Measurements from ENCODE around the gene SF1.

SF1 gene

GRCh38 chr11:64742889-64743590 lies 35.3 kb downstream of the SF1 start:
- no peak overlapping the region for H3K9ac ChIP-seq
- no peaks in the 10 kb centered on the region for H3K36me3 ChIP-seq (ENCODE audit: insufficient read depth)
- H4K20me1 ChIP-seq (ENCODE audit: insufficient read depth): no peaks in the 10 kb centered on the region
- H3K4me1 ChIP-seq (ENCODE audit: low read depth, poor library complexity, severe bottlenecking): peaks cover 31% of the 10 kb centered on the region
- TF ChIP-seq CTCF (conservative IDR thresholded peaks at IDR 0.05; ENCODE audit: low read depth, low read length): peak; percentile 74
- peak overlapping the region; percentile 94 for H3K4me2 ChIP-seq
- peak overlapping the region; percentile 91 for H2AFZ ChIP-seq (ENCODE audit: low read depth)
- H3K27ac ChIP-seq: no peak overlapping the region
- no peaks in the 10 kb centered on the region for H3K79me2 ChIP-seq (ENCODE audit: insufficient read depth, low read depth)
- H3K27me3 ChIP-seq (ENCODE audit: insufficient read depth, low read depth): peaks cover 75% of the 10 kb centered on the region
- H3K4me3 ChIP-seq (IDR thresholded peaks at IDR 0.05; ENCODE audit: insufficient read depth, low read depth, low read length): no peak overlapping the region

DNA sequence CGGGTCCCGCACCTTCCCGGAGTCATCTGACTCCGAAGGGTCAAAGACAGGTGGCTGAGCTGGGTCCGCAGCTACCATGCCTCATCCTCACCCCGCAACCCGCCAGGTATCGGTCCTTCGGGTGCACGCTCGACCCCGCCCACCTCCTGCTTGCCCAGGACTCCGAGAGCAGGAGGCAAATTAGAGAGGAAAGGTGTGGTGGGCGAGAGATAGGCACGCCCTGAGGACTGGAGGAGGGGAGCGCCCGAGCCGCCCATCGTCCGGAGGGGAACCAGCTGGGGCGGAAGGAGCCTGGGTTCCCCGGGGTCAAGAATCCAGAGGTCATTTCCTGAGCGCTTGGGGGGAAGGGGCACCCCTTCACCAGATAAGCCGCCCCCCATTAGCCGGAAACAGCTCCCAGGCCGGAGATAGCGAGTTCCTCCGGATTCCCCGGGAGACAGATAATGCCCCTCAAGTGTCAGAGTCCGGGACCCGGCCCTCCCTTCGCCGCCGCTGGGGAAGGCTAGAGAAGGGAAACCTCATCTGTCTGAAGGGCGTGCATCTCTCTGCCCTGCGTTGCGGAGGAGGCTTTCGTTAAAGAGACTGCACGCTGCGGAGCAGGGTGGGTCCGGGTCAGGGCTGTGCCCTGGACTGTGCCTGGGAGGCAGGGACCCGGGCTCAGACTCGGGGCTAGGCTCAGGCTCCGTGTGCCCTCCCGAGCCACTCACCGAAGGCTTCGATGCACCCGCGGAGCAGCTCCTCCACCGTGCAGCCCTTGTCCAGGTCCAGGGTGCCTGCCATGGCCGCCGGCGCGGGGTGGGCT lies 36.1 kb downstream of the SF1 start:
- H2AFZ ChIP-seq (ENCODE audit: low read depth): peak overlapping the region; percentile 91
- H3K9ac ChIP-seq: no peak overlapping the region
- no peak overlapping the region for H3K4me3 ChIP-seq (IDR thresholded peaks at IDR 0.05; ENCODE audit: insufficient read depth, low read depth, low read length)

GRCh38 chr11:64741375-64742086 lies 36.8 kb downstream of the SF1 start:
- H3K27ac ChIP-seq: no peak overlapping the region
- no peak overlapping the region for H3K9ac ChIP-seq
- no peak for TF ChIP-seq CTCF (conservative IDR thresholded peaks at IDR 0.05; ENCODE audit: low read depth, low read length)
- H4K20me1 ChIP-seq (ENCODE audit: insufficient read depth): no peaks in the 10 kb centered on the region
- H3K79me2 ChIP-seq (ENCODE audit: insufficient read depth, low read depth): no peaks in the 10 kb centered on the region
- H2AFZ ChIP-seq (ENCODE audit: low read depth): no peak overlapping the region
- no peak overlapping the region; the same call in 1 of the 2 replicates for H3K4me2 ChIP-seq
- peaks cover 31% of the 10 kb centered on the region for H3K4me1 ChIP-seq (ENCODE audit: low read depth, poor library complexity, severe bottlenecking)
- no peak overlapping the region for H3K4me3 ChIP-seq (IDR thresholded peaks at IDR 0.05; ENCODE audit: insufficient read depth, low read depth, low read length)
- peaks cover 90% of the 10 kb centered on the region for H3K27me3 ChIP-seq (ENCODE audit: insufficient read depth, low read depth)
- H3K36me3 ChIP-seq (ENCODE audit: insufficient read depth): no peaks in the 10 kb centered on the region

More for the DNA sequence above, 36.1 kb downstream of the SF1 start:
- H3K4me2 ChIP-seq: peak overlapping the region; percentile 94
- no peaks in the 10 kb centered on the region for H4K20me1 ChIP-seq (ENCODE audit: insufficient read depth)
- H3K27ac ChIP-seq: no peak overlapping the region
- no peak for TF ChIP-seq CTCF (conservative IDR thresholded peaks at IDR 0.05; ENCODE audit: low read depth, low read length)
- no peaks in the 10 kb centered on the region for H3K79me2 ChIP-seq (ENCODE audit: insufficient read depth, low read depth)
- H3K36me3 ChIP-seq (ENCODE audit: insufficient read depth): no peaks in the 10 kb centered on the region
- peaks cover 83% of the 10 kb centered on the region for H3K27me3 ChIP-seq (ENCODE audit: insufficient read depth, low read depth)
- peaks cover 31% of the 10 kb centered on the region for H3K4me1 ChIP-seq (ENCODE audit: low read depth, poor library complexity, severe bottlenecking)

DNA sequence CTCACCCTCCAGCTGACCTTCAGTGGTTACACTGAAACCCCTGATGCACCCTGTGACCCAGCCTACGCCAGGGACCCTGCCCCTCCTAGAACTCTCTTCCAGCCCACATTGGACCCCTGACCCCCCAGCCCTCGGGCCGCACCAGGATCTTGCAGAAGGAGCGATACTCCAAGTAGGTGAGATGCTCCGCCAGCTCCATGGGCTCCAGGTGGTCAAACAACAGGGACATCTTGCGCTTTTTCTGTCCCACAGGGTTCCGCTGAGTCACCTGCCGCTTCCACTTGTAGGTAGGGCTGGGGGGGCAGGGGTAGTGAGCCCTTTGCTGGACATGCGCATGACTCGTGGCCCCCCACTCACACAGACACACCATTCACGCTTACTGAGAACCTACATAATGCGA lies 38.5 kb downstream of the SF1 start:
- Histone ChIP-seq H3K36me3 (ENCODE audit: insufficient read depth) (no peaks in the 10 kb centered on the region), H2AFZ (ENCODE audit: low read depth) (no peak overlapping the region), H4K20me1 (ENCODE audit: insufficient read depth) (no peaks in the 10 kb centered on the region), H3K9ac (no peak overlapping the region), H3K4me2 (no peak overlapping the region), H3K4me1 (ENCODE audit: low read depth, poor library complexity, severe bottlenecking) (peaks cover 24% of the 10 kb centered on the region), H3K4me3 (IDR thresholded peaks at IDR 0.05; ENCODE audit: insufficient read depth, low read depth, low read length) (no peak overlapping the region), H3K27ac (no peak overlapping the region), H3K79me2 (ENCODE audit: insufficient read depth, low read depth) (no peaks in the 10 kb centered on the region), H3K27me3 (ENCODE audit: insufficient read depth, low read depth) (peaks cover 97% of the 10 kb centered on the region)
- TF ChIP-seq CTCF (conservative IDR thresholded peaks at IDR 0.05; ENCODE audit: low read depth, low read length): no peak
